Measurements from ENCODE around the gene NAPG. TPM values are rescaled to one million over a fixed set of nuclear protein-coding genes. Genes with fewer than 3 reads are reported as not detected.

The NAPG gene
- total and polyA plus RNA-seq, 10 of the 15 experiments (the other 5 are each of a cell fraction or from before 2014, with no cell fraction given), result 20.5 to 34.8 (median 24.0) TPM

DNA sequence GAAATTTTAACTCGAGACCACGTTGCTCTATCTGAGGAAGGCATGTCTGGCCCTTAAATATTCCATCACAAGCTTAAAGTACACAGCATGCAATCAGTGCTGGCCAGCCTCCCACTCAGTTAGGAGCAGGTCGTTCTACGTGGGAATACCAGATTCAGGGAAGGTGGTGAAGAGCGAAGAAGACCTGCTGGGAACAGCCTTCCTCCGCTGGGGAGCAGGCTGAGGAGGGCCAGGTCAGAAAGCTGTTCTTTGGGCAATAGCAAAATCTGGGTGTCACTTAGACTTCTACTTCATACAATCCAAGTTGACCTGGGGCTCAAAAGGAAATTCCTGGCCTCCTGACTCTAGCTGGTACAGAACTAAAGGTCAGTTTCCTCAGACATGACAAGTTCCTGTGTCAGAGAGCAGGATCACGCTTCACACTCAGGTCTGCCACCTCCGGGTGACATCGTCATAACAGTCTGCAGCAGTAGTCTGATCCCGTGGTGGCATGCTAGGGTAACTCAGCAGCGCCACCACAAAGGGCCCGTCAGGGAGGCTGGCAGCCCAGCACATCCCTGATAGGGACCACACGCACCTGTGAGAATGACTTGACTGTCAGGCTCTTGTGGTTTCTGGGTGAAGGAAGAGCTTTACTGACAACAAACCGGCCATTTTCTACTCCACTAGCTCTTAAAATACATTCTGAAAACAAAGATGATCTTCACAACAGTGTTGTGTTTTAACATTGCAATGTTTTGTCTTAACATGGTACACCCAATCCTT, 35.2 kb upstream of the NAPG start (continued):
- TF ChIP-seq HDAC6 (IDR thresholded peaks at IDR 0.05; ENCODE audit: unreplicated experiment) (no peak), TCF7 (IDR thresholded peaks at IDR 0.05; ENCODE audit: borderline replicate concordance) (no peak), CBFB (IDR thresholded peaks at IDR 0.05; ENCODE audit: low read depth) (no peak), SMAD5 (IDR thresholded peaks at IDR 0.05; ENCODE audit: low read depth) (no peak), BCL11A (IDR thresholded peaks at IDR 0.05; ENCODE audit: low read depth, low read length) (no peak), BRCA1 (IDR thresholded peaks at IDR 0.05; ENCODE audit: low read depth, low read length) (no peak), RFX5 (IDR thresholded peaks at IDR 0.05; ENCODE audit: low read depth, low read length) (no peak), CHD2 (IDR thresholded peaks at IDR 0.05; ENCODE audit: borderline replicate concordance, low read depth, low read length) (no peak; the same call in 1 of the 2 replicates), NFXL1 (IDR thresholded peaks at IDR 0.05; ENCODE audit: borderline replicate concordance) (no peak), JUND (IDR thresholded peaks at IDR 0.05; ENCODE audit: low read depth, low read length) (no peak), SMC3 (IDR thresholded peaks at IDR 0.05; ENCODE audit: borderline replicate concordance, low read length) (peak; percentile 64), ETV6 (conservative IDR thresholded peaks at IDR 0.05 in 1 of 2, IDR thresholded peaks at IDR 0.05 in 1 of 2; ENCODE audit: borderline replicate concordance in 1 of 2, low read depth in 1 of 2) (no peak), RAD21 (IDR thresholded peaks at IDR 0.05; ENCODE audit: insufficient read depth, low read depth, low read length) (peak; percentile 53; the same call in 1 of the 2 replicates), POLR2A (IDR thresholded peaks at IDR 0.05; ENCODE audit: low read depth, low read length) (no peak), EZH2 (IDR thresholded peaks at IDR 0.05; ENCODE audit: borderline replicate concordance, control insufficient read depth, low read depth, low read length) (no peak)
- TF ChIP-seq, protein P1, sequence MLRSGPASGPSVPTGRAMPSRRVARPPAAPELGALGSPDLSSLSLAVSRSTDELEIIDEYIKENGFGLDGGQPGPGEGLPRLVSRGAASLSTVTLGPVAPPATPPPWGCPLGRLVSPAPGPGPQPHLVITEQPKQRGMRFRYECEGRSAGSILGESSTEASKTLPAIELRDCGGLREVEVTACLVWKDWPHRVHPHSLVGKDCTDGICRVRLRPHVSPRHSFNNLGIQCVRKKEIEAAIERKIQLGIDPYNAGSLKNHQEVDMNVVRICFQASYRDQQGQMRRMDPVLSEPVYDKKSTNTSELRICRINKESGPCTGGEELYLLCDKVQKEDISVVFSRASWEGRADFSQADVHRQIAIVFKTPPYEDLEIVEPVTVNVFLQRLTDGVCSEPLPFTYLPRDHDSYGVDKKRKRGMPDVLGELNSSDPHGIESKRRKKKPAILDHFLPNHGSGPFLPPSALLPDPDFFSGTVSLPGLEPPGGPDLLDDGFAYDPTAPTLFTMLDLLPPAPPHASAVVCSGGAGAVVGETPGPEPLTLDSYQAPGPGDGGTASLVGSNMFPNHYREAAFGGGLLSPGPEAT (IDR thresholded peaks at IDR 0.05; ENCODE audit: low read depth), result no peak
- TF ChIP-seq, protein P2, sequence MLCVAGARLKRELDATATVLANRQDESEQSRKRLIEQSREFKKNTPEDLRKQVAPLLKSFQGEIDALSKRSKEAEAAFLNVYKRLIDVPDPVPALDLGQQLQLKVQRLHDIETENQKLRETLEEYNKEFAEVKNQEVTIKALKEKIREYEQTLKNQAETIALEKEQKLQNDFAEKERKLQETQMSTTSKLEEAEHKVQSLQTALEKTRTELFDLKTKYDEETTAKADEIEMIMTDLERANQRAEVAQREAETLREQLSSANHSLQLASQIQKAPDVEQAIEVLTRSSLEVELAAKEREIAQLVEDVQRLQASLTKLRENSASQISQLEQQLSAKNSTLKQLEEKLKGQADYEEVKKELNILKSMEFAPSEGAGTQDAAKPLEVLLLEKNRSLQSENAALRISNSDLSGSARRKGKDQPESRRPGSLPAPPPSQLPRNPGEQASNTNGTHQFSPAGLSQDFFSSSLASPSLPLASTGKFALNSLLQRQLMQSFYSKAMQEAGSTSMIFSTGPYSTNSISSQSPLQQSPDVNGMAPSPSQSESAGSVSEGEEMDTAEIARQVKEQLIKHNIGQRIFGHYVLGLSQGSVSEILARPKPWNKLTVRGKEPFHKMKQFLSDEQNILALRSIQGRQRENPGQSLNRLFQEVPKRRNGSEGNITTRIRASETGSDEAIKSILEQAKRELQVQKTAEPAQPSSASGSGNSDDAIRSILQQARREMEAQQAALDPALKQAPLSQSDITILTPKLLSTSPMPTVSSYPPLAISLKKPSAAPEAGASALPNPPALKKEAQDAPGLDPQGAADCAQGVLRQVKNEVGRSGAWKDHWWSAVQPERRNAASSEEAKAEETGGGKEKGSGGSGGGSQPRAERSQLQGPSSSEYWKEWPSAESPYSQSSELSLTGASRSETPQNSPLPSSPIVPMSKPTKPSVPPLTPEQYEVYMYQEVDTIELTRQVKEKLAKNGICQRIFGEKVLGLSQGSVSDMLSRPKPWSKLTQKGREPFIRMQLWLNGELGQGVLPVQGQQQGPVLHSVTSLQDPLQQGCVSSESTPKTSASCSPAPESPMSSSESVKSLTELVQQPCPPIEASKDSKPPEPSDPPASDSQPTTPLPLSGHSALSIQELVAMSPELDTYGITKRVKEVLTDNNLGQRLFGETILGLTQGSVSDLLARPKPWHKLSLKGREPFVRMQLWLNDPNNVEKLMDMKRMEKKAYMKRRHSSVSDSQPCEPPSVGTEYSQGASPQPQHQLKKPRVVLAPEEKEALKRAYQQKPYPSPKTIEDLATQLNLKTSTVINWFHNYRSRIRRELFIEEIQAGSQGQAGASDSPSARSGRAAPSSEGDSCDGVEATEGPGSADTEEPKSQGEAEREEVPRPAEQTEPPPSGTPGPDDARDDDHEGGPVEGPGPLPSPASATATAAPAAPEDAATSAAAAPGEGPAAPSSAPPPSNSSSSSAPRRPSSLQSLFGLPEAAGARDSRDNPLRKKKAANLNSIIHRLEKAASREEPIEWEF (IDR thresholded peaks at IDR 0.05; ENCODE audit: insufficient replicate concordance, low read depth, low read length), result no peak
- TF ChIP-seq, protein P3, sequence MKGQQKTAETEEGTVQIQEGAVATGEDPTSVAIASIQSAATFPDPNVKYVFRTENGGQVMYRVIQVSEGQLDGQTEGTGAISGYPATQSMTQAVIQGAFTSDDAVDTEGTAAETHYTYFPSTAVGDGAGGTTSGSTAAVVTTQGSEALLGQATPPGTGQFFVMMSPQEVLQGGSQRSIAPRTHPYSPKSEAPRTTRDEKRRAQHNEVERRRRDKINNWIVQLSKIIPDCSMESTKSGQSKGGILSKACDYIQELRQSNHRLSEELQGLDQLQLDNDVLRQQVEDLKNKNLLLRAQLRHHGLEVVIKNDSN (IDR thresholded peaks at IDR 0.05; ENCODE audit: borderline replicate concordance, extremely low read length, insufficient read depth, low read depth, low read length), result no peak
- TF ChIP-seq, protein P4, sequence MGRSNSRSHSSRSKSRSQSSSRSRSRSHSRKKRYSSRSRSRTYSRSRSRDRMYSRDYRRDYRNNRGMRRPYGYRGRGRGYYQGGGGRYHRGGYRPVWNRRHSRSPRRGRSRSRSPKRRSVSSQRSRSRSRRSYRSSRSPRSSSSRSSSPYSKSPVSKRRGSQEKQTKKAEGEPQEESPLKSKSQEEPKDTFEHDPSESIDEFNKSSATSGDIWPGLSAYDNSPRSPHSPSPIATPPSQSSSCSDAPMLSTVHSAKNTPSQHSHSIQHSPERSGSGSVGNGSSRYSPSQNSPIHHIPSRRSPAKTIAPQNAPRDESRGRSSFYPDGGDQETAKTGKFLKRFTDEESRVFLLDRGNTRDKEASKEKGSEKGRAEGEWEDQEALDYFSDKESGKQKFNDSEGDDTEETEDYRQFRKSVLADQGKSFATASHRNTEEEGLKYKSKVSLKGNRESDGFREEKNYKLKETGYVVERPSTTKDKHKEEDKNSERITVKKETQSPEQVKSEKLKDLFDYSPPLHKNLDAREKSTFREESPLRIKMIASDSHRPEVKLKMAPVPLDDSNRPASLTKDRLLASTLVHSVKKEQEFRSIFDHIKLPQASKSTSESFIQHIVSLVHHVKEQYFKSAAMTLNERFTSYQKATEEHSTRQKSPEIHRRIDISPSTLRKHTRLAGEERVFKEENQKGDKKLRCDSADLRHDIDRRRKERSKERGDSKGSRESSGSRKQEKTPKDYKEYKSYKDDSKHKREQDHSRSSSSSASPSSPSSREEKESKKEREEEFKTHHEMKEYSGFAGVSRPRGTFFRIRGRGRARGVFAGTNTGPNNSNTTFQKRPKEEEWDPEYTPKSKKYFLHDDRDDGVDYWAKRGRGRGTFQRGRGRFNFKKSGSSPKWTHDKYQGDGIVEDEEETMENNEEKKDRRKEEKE (IDR thresholded peaks at IDR 0.05), result no peak

Measured in GM12878 (cell line).